GM12891 (cell line): ENCODE measurements around the gene RAB27B.

ENCODE experiments used
- POLR2A ChIP-seq: IDR thresholded peaks from 2 replicates; pipeline ENCODE4 v1.6.1; 2011; ENCODE audit warnings: low read depth, low read length, control low read depth
- POLR2AphosphoS5 ChIP-seq: IDR thresholded peaks from 2 replicates; pipeline ENCODE4 v1.6.1; 2011; ENCODE audit warnings: low read depth, low read length, control low read depth

GRCh38 chr18:54805571-54806334 is 22.5 kb upstream of the RAB27B start:
- no peak for TF ChIP-seq POLR2AphosphoS5
- TF ChIP-seq POLR2A = no peak
